Left ventricle myocardium superior (tissue), 1 donor: ENCODE results near the gene PHF20. TPM values are rescaled to one million over a fixed set of nuclear protein-coding genes. Genes with fewer than 3 reads are reported as not detected.
"Not testable (repeated sequence)": the region's sequence is repeated elsewhere in the genome, so short reads cannot be mapped to it uniquely, and the experiment has no call there.

Source experiments
- ATAC-seq: fragments of 200-7000 bp; cut with Tn5 transposase; one replicate; pipeline ENCODE4 v1.9.1; 2020; ENCODE audit warnings: mild to moderate bottlenecking, moderate library complexity
- DNase-seq: peaks from one replicate; pipeline ENCODE4 v3.0.0-alpha.2; 2020
- intact Hi-C: fragments of 100-400 bp; cut with micrococcal nuclease; formaldehyde crosslinking; loops from one replicate; pipeline ENCODE4 v1.11.0; 2022
- total RNA-seq: library from RNA; stranded (reverse); fragmentation: NEBNext Ultra II Directional; extraction: Animal tissue kit (Norgen Biotek cat#: 25700); gene quantifications from one replicate; pipeline ENCODE4 v1.2.1, GENCODE V29; 2021
- donor health status: DM: no; HTN: yes; CAD: no; lungs with severe emphysema.

The PHF20 gene
- total RNA-seq, 1 donor from 2014 or later: 37.0 TPM

- DNase-seq: no peak
These were observed 57.1 kb downstream of the PHF20 start for GRCh38 chr20:35828916-35829315.

GRCh38 chr20:35830264-35830663, 58.4 kb downstream of the PHF20 start:
- ATAC-seq (no peak), DNase-seq (no peak)
- intact Hi-C loops: no loop called here

More at GRCh38 chr20:35828916-35829315, 57.1 kb downstream of the PHF20 start:
- ATAC-seq: peak; percentile 11
- intact Hi-C loops: no loop called here

GRCh38 chr20:35831029-35831428, 59.2 kb downstream of the PHF20 start:
- ATAC-seq (no peak), DNase-seq (no peak)
- intact Hi-C loops: no loop called here

DNA sequence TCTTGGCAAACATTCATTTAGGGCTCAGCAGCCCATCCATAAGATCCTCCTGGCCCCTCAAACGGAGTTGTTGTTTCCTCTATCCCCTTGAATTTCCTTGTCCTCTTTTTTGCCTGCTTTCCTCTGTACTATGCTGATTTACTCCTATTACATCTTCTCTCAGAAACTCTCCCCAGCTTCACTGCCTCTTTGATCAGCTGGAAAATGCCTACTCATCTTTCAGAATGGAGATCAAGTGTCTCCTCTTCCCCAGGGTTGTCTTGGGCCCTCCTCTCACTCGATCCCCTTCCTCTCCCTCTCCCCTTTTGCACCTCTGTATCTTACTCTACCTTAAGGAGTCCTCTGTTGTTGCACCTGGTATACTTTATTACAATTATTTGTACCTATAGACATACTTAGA, 60.2 kb downstream of the PHF20 start:
- no peak for ATAC-seq
- no peak for DNase-seq
- intact Hi-C loops: no loop called here

DNA sequence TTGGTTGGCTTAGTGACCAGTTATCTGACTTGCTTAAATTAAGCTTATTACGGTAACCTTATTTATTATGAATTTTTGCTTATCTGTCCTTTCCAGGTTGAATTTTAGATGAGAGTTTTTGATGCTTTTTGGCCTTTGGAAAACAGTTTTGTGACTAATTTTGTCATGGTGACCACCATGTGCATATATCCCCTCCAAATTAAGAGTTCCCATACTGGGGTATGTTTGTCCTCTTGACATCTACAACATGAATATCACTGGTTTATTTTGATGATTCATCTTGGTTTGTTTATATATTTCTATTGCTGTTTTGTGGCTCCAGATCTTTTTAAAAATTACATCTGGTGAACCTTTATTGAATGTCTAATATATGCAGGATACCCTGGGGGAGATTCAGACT, 61.4 kb downstream of the PHF20 start:
- DNase-seq (no peak), ATAC-seq (no peak)
- intact Hi-C loops: no loop called here

DNA sequence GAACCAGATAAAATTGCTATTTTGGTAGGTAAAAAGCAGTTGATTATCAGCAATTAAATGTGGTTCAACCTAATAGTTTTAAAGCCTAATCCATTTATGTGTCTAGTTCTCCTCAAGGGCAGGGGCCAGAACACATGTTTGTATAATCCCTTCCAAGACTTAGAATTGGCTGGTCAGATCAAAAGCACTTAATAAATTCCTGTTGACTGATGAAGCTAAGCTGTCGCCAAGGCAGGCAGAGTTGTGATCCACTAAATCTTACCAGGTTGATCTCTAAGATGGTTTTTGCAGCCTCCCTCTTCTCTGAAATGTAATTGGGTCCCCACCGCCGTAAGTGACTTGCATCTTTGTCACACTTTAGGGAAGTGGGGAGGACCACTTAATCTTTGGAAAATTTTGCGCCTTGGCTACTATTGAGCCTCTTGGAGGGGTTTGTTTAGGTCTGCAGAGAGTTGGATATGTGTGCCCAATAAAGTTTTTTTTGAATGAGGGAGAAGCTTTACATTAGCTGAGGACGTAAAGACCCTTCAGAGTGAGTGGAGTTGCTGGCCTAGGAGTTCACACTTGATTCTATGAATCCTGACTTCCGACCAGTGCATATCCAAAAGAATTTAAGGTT, 65.9 kb downstream of the PHF20 start:
- no peak for ATAC-seq
- intact Hi-C loops: no loop called here
- no peak for DNase-seq

- intact Hi-C loops: no loop called here
- no peak for DNase-seq
- no peak for ATAC-seq
These were observed 66.4 kb downstream of the PHF20 start for GRCh38 chr20:35838205-35838604.

- ATAC-seq (no peak), DNase-seq (no peak)
- intact Hi-C loops: no loop called here
These were observed 68.1 kb downstream of the PHF20 start for GRCh38 chr20:35839904-35840303.

DNA sequence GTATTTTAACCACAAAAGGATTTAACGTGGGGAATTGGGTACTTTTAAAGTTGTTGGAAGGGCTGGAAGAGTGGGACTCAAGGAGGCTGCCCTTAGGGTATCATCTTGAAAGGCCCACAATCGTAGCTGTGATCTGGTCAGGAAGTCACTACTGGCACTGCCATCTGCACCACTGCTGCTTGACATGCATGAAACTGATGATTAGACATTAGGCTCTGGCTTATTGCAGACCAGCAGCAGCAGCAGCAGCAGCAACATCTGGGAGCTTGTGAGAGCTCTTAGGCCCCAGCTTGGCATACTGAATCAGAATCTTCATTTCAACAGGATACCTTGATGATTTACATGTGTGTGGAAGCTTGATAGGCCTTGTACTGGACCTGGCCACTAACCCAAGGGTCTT, 68.6 kb downstream of the PHF20 start:
- intact Hi-C loops: no loop called here
- DNase-seq (no peak), ATAC-seq (no peak)

DNA sequence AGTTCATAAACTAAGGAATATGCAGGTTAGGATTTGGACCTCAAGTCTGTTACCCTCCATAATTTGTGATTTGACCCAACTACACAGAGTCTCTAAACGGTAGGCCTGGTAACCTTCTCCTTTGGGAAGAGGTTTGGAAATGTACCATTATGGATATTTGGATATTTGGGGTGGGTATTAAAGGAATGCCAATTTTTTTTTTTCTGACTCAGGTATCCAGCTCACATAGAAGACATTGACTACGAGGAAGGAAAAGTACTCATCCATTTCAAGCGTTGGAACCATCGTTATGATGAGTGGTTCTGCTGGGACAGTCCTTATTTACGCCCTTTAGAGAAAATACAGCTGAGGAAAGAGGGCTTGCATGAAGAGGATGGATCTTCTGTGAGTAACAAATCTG, 70.5 kb downstream of the PHF20 start:
- DNase-seq (no peak), ATAC-seq (no peak)
- intact Hi-C loops: no loop called here

- ATAC-seq, intact Hi-C loops: not testable (repeated sequence)
These were observed 72.1 kb downstream of the PHF20 start for GRCh38 chr20:35843894-35844293.

DNA sequence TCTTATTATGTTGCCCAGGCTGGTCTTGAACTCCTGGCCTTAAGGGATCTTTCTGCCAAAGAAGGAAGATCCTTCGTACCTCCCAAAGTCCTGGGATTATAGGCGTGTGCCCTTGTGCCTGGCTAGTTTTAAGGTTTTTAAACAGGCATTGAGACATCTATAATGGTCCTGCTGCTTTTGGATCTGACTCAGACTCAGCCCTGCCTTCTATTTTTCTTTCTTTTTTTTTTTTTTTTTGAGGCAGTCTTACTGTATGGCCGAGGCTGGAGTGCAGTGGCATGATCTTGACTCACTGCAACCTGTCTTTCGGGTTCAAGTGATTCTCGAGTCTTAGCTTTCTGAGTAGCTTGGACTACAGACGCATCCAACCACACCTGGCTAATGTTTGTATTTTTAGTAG, 73.7 kb downstream of the PHF20 start:
- DNase-seq (no peak), ATAC-seq (no peak)
- intact Hi-C loops: no loop called here

More at GRCh38 chr20:35843894-35844293, 72.1 kb downstream of the PHF20 start:
- DNase-seq: not testable (repeated sequence)

DNA sequence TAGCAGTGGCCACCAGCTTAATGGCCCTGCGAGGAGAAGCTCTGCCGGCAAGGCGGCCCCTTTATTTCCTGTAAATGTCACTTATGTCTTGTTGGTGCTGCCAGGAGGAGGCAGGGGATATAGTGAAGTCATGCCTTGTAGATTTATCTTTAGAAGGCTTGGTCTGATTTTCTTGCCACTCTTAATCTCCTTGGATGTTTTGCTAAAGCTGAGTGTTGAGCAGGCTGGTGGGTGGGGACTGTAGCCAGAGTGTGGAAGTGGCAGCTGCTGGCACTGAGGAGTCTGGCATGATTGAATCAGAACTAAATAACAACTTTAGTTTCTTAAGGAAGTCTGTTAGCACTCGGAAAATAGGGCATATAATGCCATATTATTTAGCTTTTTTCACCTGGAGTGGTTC, 77.9 kb downstream of the PHF20 start:
- DNase-seq (no peak), ATAC-seq (peak; percentile 19)
- intact Hi-C loops: no loop called here

- intact Hi-C loops, DNase-seq, ATAC-seq: not testable (repeated sequence)
These were observed 79.8 kb downstream of the PHF20 start for GRCh38 chr20:35851659-35852058.

GRCh38 chr20:35854713-35855348, 83.0 kb downstream of the PHF20 start:
- DNase-seq (no peak), ATAC-seq (no peak)
- intact Hi-C loops: no loop called here

GRCh38 chr20:35855641-35856040, 83.8 kb downstream of the PHF20 start:
- intact Hi-C loops, ATAC-seq, DNase-seq: not testable (repeated sequence)

GRCh38 chr20:35856866-35857265, 85.1 kb downstream of the PHF20 start:
- DNase-seq (no peak), ATAC-seq (no peak)

GRCh38 chr20:35866418-35867202, 94.8 kb downstream of the PHF20 start:
- intact Hi-C loops: no loop called here
- ATAC-seq (no peak), DNase-seq (no peak)

More at GRCh38 chr20:35856866-35857265, 85.1 kb downstream of the PHF20 start:
- intact Hi-C loops: no loop called here

GRCh38 chr20:35870541-35871258, 98.9 kb downstream of the PHF20 start:
- ATAC-seq (no peak), DNase-seq (no peak)
- intact Hi-C loops: no loop called here
